Heart left ventricle (tissue), 13 donors: ENCODE results near the gene WAC.

ENCODE experiments used
- CTCF ChIP-seq, 12 donors: fragments of 200-600 bp; sonication (generic) in 4 of 12; IDR thresholded peaks; one replicate each; pipeline versions ENCODE4 v1.5.0 to v1.8.0; 2018 to 2022; ENCODE audit warnings: antibody characterized with exemption in 12 of 12, mild to moderate bottlenecking in 5 of 12
- POLR2A ChIP-seq, 2 donors: fragments of 450-650 bp; IDR thresholded peaks; one replicate each; pipeline ENCODE4 v1.6.1; 2017; ENCODE audit warnings: antibody characterized with exemption in 2 of 2, mild to moderate bottlenecking in 2 of 2, moderate library complexity in 2 of 2
- donor health status: ischemic (EF 13 %, LVEDD 7.1; RV severe dilation, severe dysfunction).
- donor health status: DM: no; HTN: yes; CAD: no.
- donor health status: DM: no; HTN: no; CAD: no.
- donor health status: ischemic (EF 25% LVEDD 6.9; RV normal size, moderate dysfunction).
- donor health status: ischemic (EF 25% LVEDD 5.7; RV mildly dilated, moderate dysfunction).
- donor health status: ischemic (EF 35%, LVEDD 5.7; RV mildly dilated, moderate dysfunction).
- donor health status: nonischemic (EF 11% LVEDD 7.7; RV severe dilation, severe dysfunction).
- donor health status: DM: yes; HTN: yes; CAD: no.
- donor health status: PGD.
- donor health status: ischemic (EF 29% LVEDD 5.4; RV normal size, mild dysfunction).
- donor health status: nonischemic (EF 23%, LVEDD 6.1; RV moderate dilation, normal function).

DNA sequence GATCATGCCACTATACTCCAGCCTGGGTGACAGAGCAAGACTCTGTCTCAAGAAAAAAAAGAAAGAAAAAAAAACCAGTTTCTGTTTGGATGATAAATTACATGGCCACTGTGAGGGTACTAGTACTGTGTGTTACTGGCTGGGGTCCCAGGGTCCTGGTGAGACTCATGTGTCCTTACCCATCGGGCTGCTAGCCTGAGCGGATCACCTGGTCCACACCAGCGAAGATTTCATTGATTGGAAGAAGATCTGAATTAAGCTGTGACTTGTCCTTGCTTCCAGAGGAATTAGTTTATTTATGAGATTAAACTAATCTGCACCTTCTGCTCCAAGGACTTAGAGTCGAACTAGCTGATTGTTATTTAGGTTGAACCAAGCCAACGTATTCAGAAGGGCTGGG is 104.4 kb downstream of the WAC start:
- TF ChIP-seq CTCF (IDR thresholded peaks at IDR 0.05) (no peak), POLR2A (IDR thresholded peaks at IDR 0.05) (no peak)
